Right ventricle myocardium superior (tissue), 1 donor: ENCODE results near the gene KCNQ1. TPM values are rescaled to one million over a fixed set of nuclear protein-coding genes. Genes with fewer than 3 reads are reported as not detected.

Experiments
- ATAC-seq: fragments of 200-7000 bp; cut with Tn5 transposase; one replicate; pipeline ENCODE4 v1.9.1; 2020; ENCODE audit warnings: mild to moderate bottlenecking; ENCODE audit not compliant: poor library complexity
- DNase-seq: peaks from one replicate; pipeline ENCODE4 v3.0.0-alpha.2; 2020
- intact Hi-C: fragments of 100-400 bp; cut with DNase I; formaldehyde crosslinking; loops from one replicate; pipeline ENCODE4 v1.11.2; 2022
- total RNA-seq: library from RNA; stranded (reverse); fragmentation: NEBNext Ultra II Directional; extraction: Animal tissue kit (Norgen Biotek cat#: 25700); gene quantifications from one replicate; pipeline ENCODE4 v1.2.1, GENCODE V29; 2021
- donor health status: DM: no; HTN: yes; CAD: no; lungs with severe emphysema.

KCNQ1 gene
- total RNA-seq, 1 donor from 2014 or later = 33.4 TPM

GRCh38 chr11:2892215-2892966, 447.6 kb downstream of the KCNQ1 start:
- peak; percentile 66 for DNase-seq
- peak; percentile 58 for ATAC-seq
- intact Hi-C loops = loop anchor here (5.0 kb wide), 1 partner anchor 460 kb away; no protein-coding TSS in a partner anchor

- intact Hi-C loops = loop anchor here (5.0 kb wide), 1 partner anchor 461 kb away; no protein-coding TSS in a partner anchor
- ATAC-seq = no peak
- no peak for DNase-seq
Observed at GRCh38 chr11:2892967-2893528, 448.2 kb downstream of the KCNQ1 start.

GRCh38 chr11:2893935-2894334, 449.1 kb downstream of the KCNQ1 start:
- intact Hi-C loops = loop anchor here (5.0 kb wide), 1 partner anchor 462 kb away; no protein-coding TSS in a partner anchor
- no peak for DNase-seq
- ATAC-seq = no peak

GRCh38 chr11:2896047-2896446, 451.2 kb downstream of the KCNQ1 start:
- intact Hi-C loops = no loop called here
- DNase-seq = no peak
- no peak for ATAC-seq

GRCh38 chr11:2897048-2897447, 452.2 kb downstream of the KCNQ1 start:
- ATAC-seq = no peak
- intact Hi-C loops = no loop called here
- DNase-seq = no peak

- DNase-seq = peak; percentile 77
Observed at GRCh38 chr11:2898366-2899079, 453.7 kb downstream of the KCNQ1 start.

More at GRCh38 chr11:2898366-2899079, 453.7 kb downstream of the KCNQ1 start:
- intact Hi-C loops = no loop called here
- peak; percentile 23 for ATAC-seq

Other genes with a start within 250 kb of the KCNQ1 start
- 0.11 TPM for gene ASCL2, start 174.4 kb upstream of the KCNQ1 start, total RNA-seq
- gene C11orf21, start 143.1 kb upstream of the KCNQ1 start, total RNA-seq = 43.6 TPM
- gene TSPAN32, start 143.0 kb upstream of the KCNQ1 start, total RNA-seq = 13.9 TPM
- 457 TPM for gene CD81, start 67.7 kb upstream of the KCNQ1 start, total RNA-seq
- 36.2 TPM for gene TSSC4, start 44.3 kb upstream of the KCNQ1 start, total RNA-seq
- gene TRPM5, start 494 bp upstream of the KCNQ1 start, total RNA-seq = not detected